Choroid plexus epithelial cell (primary cell): ENCODE data around the gene SPOUT1.
A peak's percentile ranks its signal among the peaks of the same experiment; 100 is the strongest.
"Not testable (repeated sequence)": the region's sequence is repeated elsewhere in the genome, so short reads cannot be mapped to it uniquely, and the experiment has no call there.

Experiments used
- DNase-seq: peaks from one replicate; pipeline ENCODE4 v3.0.0-alpha.2; 2010; ENCODE audit warnings: low read depth
- H3K4me3 ChIP-seq: 2 replicates; pipeline ENCODE4 v1.5.1; 2011; ENCODE audit warnings: low read depth, mild to moderate bottlenecking, control low read depth, low read length, moderate library complexity
- TF ChIP-seq, protein P1 (sequence below): conservative IDR thresholded peaks from 2 replicates; pipeline ENCODE4 v1.5.1; 2011; ENCODE audit warnings: low read depth, mild to moderate bottlenecking, control low read depth, inconsistent platforms, low read length, moderate library complexity

SPOUT1 gene

DNA sequence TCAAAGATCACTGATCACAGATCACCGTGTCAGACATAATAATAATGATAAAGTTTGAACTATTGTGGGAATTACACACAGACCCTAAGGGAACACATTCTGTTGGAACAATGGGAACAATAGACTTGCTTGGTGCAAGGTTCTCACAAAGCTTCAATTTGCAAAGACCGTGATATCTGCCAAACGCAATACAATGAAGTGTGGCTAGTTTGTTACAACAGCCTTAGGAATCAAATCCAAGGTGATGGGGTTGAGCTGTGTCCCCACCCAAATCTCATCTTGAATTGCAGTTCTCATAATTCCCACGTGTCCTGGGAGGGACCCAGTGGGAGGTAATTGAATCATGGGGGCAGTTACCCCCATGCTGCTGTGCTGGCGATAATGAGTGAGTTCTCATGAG, 31.3 kb upstream of the SPOUT1 start:
- no peak for DNase-seq
- no peak overlapping the region for H3K4me3 ChIP-seq
- TF ChIP-seq, protein P1, sequence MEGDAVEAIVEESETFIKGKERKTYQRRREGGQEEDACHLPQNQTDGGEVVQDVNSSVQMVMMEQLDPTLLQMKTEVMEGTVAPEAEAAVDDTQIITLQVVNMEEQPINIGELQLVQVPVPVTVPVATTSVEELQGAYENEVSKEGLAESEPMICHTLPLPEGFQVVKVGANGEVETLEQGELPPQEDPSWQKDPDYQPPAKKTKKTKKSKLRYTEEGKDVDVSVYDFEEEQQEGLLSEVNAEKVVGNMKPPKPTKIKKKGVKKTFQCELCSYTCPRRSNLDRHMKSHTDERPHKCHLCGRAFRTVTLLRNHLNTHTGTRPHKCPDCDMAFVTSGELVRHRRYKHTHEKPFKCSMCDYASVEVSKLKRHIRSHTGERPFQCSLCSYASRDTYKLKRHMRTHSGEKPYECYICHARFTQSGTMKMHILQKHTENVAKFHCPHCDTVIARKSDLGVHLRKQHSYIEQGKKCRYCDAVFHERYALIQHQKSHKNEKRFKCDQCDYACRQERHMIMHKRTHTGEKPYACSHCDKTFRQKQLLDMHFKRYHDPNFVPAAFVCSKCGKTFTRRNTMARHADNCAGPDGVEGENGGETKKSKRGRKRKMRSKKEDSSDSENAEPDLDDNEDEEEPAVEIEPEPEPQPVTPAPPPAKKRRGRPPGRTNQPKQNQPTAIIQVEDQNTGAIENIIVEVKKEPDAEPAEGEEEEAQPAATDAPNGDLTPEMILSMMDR, result no peak

DNA sequence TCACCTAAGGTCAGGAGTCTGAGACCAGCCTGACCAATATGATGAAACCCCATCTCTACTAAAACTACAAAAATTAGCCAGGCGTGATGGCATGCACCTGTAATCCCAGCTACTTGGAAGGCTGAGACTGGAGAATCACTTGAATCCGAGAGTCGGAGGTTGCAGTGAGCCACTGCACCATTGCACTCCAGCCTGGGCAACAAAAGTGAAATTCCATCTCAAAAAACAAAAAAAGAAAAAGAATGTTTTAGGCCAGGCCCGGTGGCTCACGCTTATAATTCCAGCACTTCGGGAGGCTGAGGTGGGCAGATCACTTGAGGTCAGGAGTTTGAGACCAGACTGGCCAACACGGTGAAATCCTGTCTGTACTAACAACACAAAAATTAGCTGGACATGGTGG, 28.9 kb upstream of the SPOUT1 start:
- H3K4me3 ChIP-seq, DNase-seq: not testable (repeated sequence)

DNA sequence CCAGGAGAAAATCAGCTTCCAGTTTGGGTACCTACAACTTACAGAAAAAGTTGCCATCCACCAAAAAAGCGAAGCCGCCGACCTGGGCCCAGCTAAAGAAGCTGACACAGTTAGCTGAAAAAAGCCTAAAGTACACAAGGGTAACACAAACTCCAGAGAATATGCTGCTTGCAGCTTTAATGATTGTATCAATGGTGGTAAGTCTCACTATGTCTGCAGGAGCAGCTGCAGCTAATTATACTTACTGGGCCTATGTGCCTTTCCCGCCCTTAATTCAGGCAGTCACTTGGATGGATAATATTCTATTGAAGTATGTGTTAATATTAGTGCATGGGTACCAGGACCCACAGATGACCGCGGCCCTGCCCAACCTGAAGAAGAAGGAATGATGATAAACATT, 24.9 kb upstream of the SPOUT1 start:
- DNase-seq, H3K4me3 ChIP-seq: not testable (repeated sequence)

- H3K4me3 ChIP-seq, DNase-seq: not testable (repeated sequence)
Measured at GRCh38 chr9:128852646-128853045, 23.1 kb upstream of the SPOUT1 start.

DNA sequence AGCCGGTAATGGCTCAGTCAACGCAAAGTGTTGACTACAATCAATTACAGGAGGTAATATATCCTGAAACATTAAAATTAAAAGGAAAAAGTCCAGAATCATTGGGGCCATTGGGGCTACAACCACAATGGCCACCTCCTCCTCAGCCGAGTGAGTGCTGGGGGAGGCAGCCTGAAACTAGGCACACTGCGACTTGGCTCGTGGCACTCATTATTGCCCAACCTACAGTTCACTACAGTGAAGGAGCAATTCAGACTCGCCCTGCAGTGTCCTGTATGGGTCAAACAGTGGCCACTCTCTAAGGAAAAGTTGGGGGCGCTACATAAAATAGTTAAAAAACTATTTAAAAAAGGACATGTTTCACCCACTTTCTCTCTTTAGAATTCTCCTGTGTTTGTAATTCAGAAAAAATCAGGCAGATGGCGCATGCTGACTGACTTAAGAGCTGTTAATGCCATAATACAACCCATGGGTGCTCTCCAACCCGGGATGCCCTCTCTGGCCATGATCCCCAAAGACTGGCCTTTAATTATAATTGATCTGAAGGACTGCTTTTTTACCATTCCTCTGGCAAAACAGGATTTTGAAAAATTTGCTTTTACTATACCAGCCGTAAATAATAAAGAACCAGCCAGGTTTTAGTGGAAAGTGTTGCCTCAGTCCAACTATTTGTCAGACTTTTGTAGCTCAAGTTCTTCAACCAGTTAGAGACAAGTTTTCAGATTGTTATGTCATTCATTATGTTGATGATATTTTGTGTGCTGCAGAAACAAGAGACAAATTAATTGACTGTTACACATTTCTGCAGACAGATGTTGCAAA, 22.4 kb upstream of the SPOUT1 start:
- TF ChIP-seq, protein P1, result peak; percentile 60
- peak; percentile 72 for DNase-seq
- not testable (repeated sequence) for H3K4me3 ChIP-seq

DNA sequence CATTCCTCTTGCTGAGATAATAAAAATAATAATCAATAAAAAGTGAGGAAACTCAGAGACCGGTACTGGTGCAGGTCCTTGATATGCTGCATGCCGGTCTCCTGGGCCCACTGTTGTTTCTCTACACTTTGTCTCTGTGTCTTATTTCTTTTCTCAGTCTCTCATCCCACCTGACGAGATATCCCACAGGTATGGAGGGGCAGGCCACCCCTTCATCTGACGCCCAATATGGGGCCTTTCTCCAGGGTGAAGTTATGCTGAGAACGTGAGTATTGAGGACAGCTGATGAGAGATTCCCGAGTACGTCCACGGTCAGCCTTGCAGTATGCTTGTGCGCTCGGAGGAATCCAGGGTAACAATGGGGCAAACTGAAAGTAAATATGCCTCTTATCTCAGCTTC, 21.4 kb upstream of the SPOUT1 start:
- not testable (repeated sequence) for H3K4me3 ChIP-seq, DNase-seq

- DNase-seq, result no peak
Measured at GRCh38 chr9:128847803-128848202, 18.2 kb upstream of the SPOUT1 start.

DNA sequence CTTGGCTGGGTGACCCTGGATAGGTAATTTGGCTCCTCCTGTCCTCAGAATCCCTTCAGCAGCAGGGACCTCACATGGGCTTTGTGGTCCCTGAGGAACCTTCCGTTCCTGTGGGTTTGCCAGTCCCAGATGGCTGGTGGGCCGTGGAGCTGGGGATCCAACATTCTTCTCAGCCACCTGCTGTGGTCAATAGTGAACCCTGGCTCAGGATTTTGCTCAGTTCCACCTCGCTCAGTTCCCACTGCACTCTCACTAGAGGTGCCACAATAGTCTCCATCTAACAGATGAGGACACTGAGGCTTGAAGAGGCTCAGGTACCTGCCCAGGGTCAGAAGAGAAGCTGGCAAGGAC, 17.1 kb upstream of the SPOUT1 start:
- no peak for DNase-seq
- H3K4me3 ChIP-seq, result no peak overlapping the region
- TF ChIP-seq, protein P1, result no peak

More at GRCh38 chr9:128847803-128848202, 18.2 kb upstream of the SPOUT1 start:
- no peak overlapping the region for H3K4me3 ChIP-seq
- TF ChIP-seq, protein P1, result no peak

DNA sequence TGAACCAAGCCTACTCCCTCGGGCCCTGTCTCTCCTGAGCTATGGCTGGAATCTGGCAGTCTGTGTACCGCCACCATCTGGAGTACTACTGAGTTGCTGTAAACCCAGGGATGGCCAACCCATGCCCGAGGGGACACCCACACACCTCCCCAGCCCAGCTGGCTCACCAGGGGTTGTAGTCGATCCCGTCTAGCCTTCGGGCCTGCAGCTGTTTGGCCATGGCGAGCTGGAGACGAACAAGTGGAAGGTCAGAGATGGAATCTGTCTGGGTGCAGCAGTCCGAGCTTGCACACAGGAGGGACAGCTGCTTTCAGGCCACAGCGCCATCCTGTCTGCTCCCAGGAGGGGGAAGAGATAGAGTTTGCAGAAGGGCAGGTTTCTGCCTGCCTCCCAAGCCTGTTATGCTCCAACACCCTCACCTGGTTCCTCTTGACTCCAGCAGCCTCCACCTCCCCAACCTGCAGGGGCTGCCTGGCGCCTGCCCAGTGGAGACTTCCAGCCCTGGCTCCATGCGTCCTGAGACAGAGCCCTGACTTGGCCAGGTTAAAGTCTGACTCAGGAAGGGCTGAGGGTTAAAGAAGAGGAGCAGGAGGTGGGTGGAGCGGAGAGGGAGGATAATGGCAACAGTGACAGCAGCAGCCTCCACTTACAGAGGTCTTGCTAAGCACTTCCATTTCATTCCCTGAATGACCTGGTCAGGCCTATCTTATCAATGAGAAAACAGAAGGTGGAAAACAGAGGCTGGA, 15.8 kb upstream of the SPOUT1 start:
- peak; percentile 28 for DNase-seq
- no peak overlapping the region for H3K4me3 ChIP-seq
- TF ChIP-seq, protein P1, result no peak

- not testable (repeated sequence) for DNase-seq, H3K4me3 ChIP-seq
Measured at GRCh38 chr9:128843171-128843570, 13.6 kb upstream of the SPOUT1 start.
